Nucleus accumbens (tissue), 56 donors: ENCODE results near the gene WNT8B.

ENCODE experiments used
- DNase-seq, 56 donors: peaks; one replicate each; lab custom pipeline; 2025; lab: John Stamatoyannopoulos, UW

Gene WNT8B

GRCh38 chr10:100510533-100511308 is 47.9 kb downstream of the WNT8B start:
- DNase-seq = no peak

- DNase-seq = no peak
Measured at GRCh38 chr10:100515612-100516011, 52.8 kb downstream of the WNT8B start.

- DNase-seq = no peak
Measured at GRCh38 chr10:100516847-100517246, 54.0 kb downstream of the WNT8B start.

GRCh38 chr10:100518761-100519241 is 56.0 kb downstream of the WNT8B start:
- DNase-seq = peak in 41 of 56 donors; percentile 1 to 81 (median 21)

GRCh38 chr10:100519311-100520051 is 56.7 kb downstream of the WNT8B start, which contains the start of gene SEC31B:
Gene SEC31B (minus strand): TSS chr10:100519861. CDS start chr10:100516952, 2,909 bp downstream.
- peak in 45 of 56 donors; percentile 2 to 64 (median 25) for DNase-seq

- DNase-seq = no peak
Measured at GRCh38 chr10:100520811-100521210, 58.0 kb downstream of the WNT8B start.

GRCh38 chr10:100522107-100522801 is 59.4 kb downstream of the WNT8B start:
- DNase-seq = no peak

- DNase-seq = no peak
Measured at GRCh38 chr10:100522945-100523344, 60.1 kb downstream of the WNT8B start.

- DNase-seq = no peak
Measured at GRCh38 chr10:100524206-100524605, 61.4 kb downstream of the WNT8B start.

- DNase-seq = no peak
Measured at GRCh38 chr10:100524638-100525037, 61.8 kb downstream of the WNT8B start.

- DNase-seq = no peak
Measured at GRCh38 chr10:100528123-100528886, 65.5 kb downstream of the WNT8B start.

GRCh38 chr10:100528921-100529474 is 66.2 kb downstream of the WNT8B start:
- peak in 6 of 56 donors; percentile 21 to 48 (median 40) for DNase-seq

GRCh38 chr10:100529475-100530298 is 66.9 kb downstream of the WNT8B start, which contains the start of gene NDUFB8:
Gene NDUFB8 (minus strand): TSS chr10:100529871. CDS start chr10:100529851, 20 bp downstream.
- peak; percentile 25 to 96 (median 84) for DNase-seq

GRCh38 chr10:100531761-100532160 is 69.0 kb downstream of the WNT8B start:
- no peak for DNase-seq
